Measurements from ENCODE around the gene ZNF692. TPM values are rescaled to one million over a fixed set of nuclear protein-coding genes. Genes with fewer than 3 reads are reported as not detected.

Gene ZNF692
- total RNA-seq, 1 donor from 2014 or later = 86.4 TPM

- Mint-ChIP-seq H3K9me3 (no peaks in the 10 kb centered on the region), H3K4me1 (ENCODE audit: low read depth) (peaks cover 26% of the 10 kb centered on the region), H3K27ac (peak overlapping the region; percentile 77), H3K27me3 (ENCODE audit: low read depth) (no peaks in the 10 kb centered on the region), H3K36me3 (ENCODE audit: low read depth) (peaks cover 3% of the 10 kb centered on the region), H3K4me3 (ENCODE audit: low read depth) (peak overlapping the region; percentile 84)
- intact Hi-C loops (cut with micrococcal nuclease) = loop anchor here (1.0 kb wide), 1 partner anchor 10 kb away; no protein-coding TSS in a partner anchor
- peak; percentile 75 for DNase-seq (ENCODE audit: low spot score)
Observed at GRCh38 chr1:248862998-248863881, 4.4 kb upstream of the ZNF692 start.

GRCh38 chr1:248862695-248862997, 3.8 kb upstream of the ZNF692 start:
- H3K9me3 Mint-ChIP-seq = no peaks in the 10 kb centered on the region
- H3K36me3 Mint-ChIP-seq (ENCODE audit: low read depth) = peaks cover 3% of the 10 kb centered on the region
- peak overlapping the region; percentile 84 for H3K4me3 Mint-ChIP-seq (ENCODE audit: low read depth)
- peaks cover 27% of the 10 kb centered on the region for H3K4me1 Mint-ChIP-seq (ENCODE audit: low read depth)
- no peak for DNase-seq (ENCODE audit: low spot score)
- peak overlapping the region; percentile 77 for H3K27ac Mint-ChIP-seq
- intact Hi-C loops (cut with micrococcal nuclease) = no loop called here
- H3K27me3 Mint-ChIP-seq (ENCODE audit: low read depth) = no peaks in the 10 kb centered on the region

GRCh38 chr1:248861616-248862015, 2.7 kb upstream of the ZNF692 start:
- Mint-ChIP-seq H3K4me3 (ENCODE audit: low read depth) (no peak overlapping the region), H3K9me3 (no peaks in the 10 kb centered on the region), H3K36me3 (ENCODE audit: low read depth) (peaks cover 7% of the 10 kb centered on the region), H3K27me3 (ENCODE audit: low read depth) (no peaks in the 10 kb centered on the region), H3K4me1 (ENCODE audit: low read depth) (peaks cover 30% of the 10 kb centered on the region), H3K27ac (no peak overlapping the region)
- intact Hi-C loops (cut with micrococcal nuclease) = no loop called here
- DNase-seq (ENCODE audit: low spot score) = no peak

GRCh38 chr1:248860007-248860406, 1.1 kb upstream of the ZNF692 start:
- no peak for DNase-seq (ENCODE audit: low spot score)
- intact Hi-C loops (cut with micrococcal nuclease) = no loop called here
- Mint-ChIP-seq H3K27me3 (ENCODE audit: low read depth) (no peaks in the 10 kb centered on the region), H3K9me3 (no peaks in the 10 kb centered on the region), H3K4me1 (ENCODE audit: low read depth) (peaks cover 37% of the 10 kb centered on the region), H3K4me3 (ENCODE audit: low read depth) (peak overlapping the region; percentile 93), H3K36me3 (ENCODE audit: low read depth) (peaks cover 23% of the 10 kb centered on the region), H3K27ac (peak overlapping the region; percentile 96)

GRCh38 chr1:248858096-248858890, 592 bp downstream of the ZNF692 start:
- Mint-ChIP-seq H3K4me3 (ENCODE audit: low read depth) (peak overlapping the region; percentile 93), H3K27me3 (ENCODE audit: low read depth) (no peaks in the 10 kb centered on the region), H3K9me3 (no peaks in the 10 kb centered on the region), H3K36me3 (ENCODE audit: low read depth) (peaks cover 35% of the 10 kb centered on the region), H3K27ac (peak overlapping the region; percentile 96), H3K4me1 (ENCODE audit: low read depth) (peaks cover 39% of the 10 kb centered on the region)
- intact Hi-C loops (cut with micrococcal nuclease) = loop anchor here (1.0 kb wide), 2 partner anchors 20 to 32 kb away; partner anchors contain the start of gene ZNF672
- DNase-seq (ENCODE audit: low spot score) = peak; percentile 30

- no peaks in the 10 kb centered on the region for H3K9me3 Mint-ChIP-seq
- peak overlapping the region; percentile 96 for H3K27ac Mint-ChIP-seq
- peak overlapping the region; percentile 93 for H3K4me3 Mint-ChIP-seq (ENCODE audit: low read depth)
- H3K27me3 Mint-ChIP-seq (ENCODE audit: low read depth) = no peaks in the 10 kb centered on the region
- intact Hi-C loops (cut with micrococcal nuclease) = loop anchor here (1.0 kb wide), 2 partner anchors 19 to 31 kb away; partner anchors contain the start of gene ZNF672
- no peak for DNase-seq (ENCODE audit: low spot score)
- H3K36me3 Mint-ChIP-seq (ENCODE audit: low read depth) = peaks cover 35% of the 10 kb centered on the region
- H3K4me1 Mint-ChIP-seq (ENCODE audit: low read depth) = peaks cover 37% of the 10 kb centered on the region
Observed at GRCh38 chr1:248857749-248858095, 1.2 kb downstream of the ZNF692 start.

GRCh38 chr1:248857201-248857600, 1.7 kb downstream of the ZNF692 start:
- peaks cover 33% of the 10 kb centered on the region for H3K4me1 Mint-ChIP-seq (ENCODE audit: low read depth)
- peak overlapping the region; percentile 93 for H3K4me3 Mint-ChIP-seq (ENCODE audit: low read depth)
- H3K27ac Mint-ChIP-seq = peak overlapping the region; percentile 96
- no peaks in the 10 kb centered on the region for H3K27me3 Mint-ChIP-seq (ENCODE audit: low read depth)
- no peaks in the 10 kb centered on the region for H3K9me3 Mint-ChIP-seq
- intact Hi-C loops (cut with micrococcal nuclease) = no loop called here
- no peak for DNase-seq (ENCODE audit: low spot score)
- peaks cover 35% of the 10 kb centered on the region for H3K36me3 Mint-ChIP-seq (ENCODE audit: low read depth)

GRCh38 chr1:248856176-248856575, 2.7 kb downstream of the ZNF692 start:
- peaks cover 32% of the 10 kb centered on the region for H3K36me3 Mint-ChIP-seq (ENCODE audit: low read depth)
- intact Hi-C loops (cut with micrococcal nuclease) = no loop called here

GRCh38 chr1:248855580-248855979, 3.3 kb downstream of the ZNF692 start:
- H3K27me3 Mint-ChIP-seq (ENCODE audit: low read depth) = no peaks in the 10 kb centered on the region

More at GRCh38 chr1:248856176-248856575, 2.7 kb downstream of the ZNF692 start:
- H3K9me3 Mint-ChIP-seq = no peaks in the 10 kb centered on the region
- H3K4me3 Mint-ChIP-seq (ENCODE audit: low read depth) = no peak overlapping the region
- no peak for DNase-seq (ENCODE audit: low spot score)
- H3K27ac Mint-ChIP-seq = no peak overlapping the region
- H3K4me1 Mint-ChIP-seq (ENCODE audit: low read depth) = peaks cover 30% of the 10 kb centered on the region
- H3K27me3 Mint-ChIP-seq (ENCODE audit: low read depth) = no peaks in the 10 kb centered on the region

GRCh38 chr1:248853663-248854375, 5.1 kb downstream of the ZNF692 start:
- no peaks in the 10 kb centered on the region for H3K27me3 Mint-ChIP-seq (ENCODE audit: low read depth)
- no peaks in the 10 kb centered on the region for H3K9me3 Mint-ChIP-seq
- H3K27ac Mint-ChIP-seq = peak overlapping the region; percentile 3
- DNase-seq (ENCODE audit: low spot score) = no peak
- intact Hi-C loops (cut with micrococcal nuclease) = no loop called here
- no peak overlapping the region for H3K4me3 Mint-ChIP-seq (ENCODE audit: low read depth)
- peaks cover 21% of the 10 kb centered on the region for H3K4me1 Mint-ChIP-seq (ENCODE audit: low read depth)
- H3K36me3 Mint-ChIP-seq (ENCODE audit: low read depth) = peaks cover 42% of the 10 kb centered on the region

More at GRCh38 chr1:248855580-248855979, 3.3 kb downstream of the ZNF692 start:
- intact Hi-C loops (cut with micrococcal nuclease) = no loop called here
- DNase-seq (ENCODE audit: low spot score) = no peak
- Mint-ChIP-seq H3K36me3 (ENCODE audit: low read depth) (peaks cover 32% of the 10 kb centered on the region), H3K4me3 (ENCODE audit: low read depth) (no peak overlapping the region), H3K9me3 (no peaks in the 10 kb centered on the region), H3K27ac (no peak overlapping the region), H3K4me1 (ENCODE audit: low read depth) (peaks cover 30% of the 10 kb centered on the region)

- Mint-ChIP-seq H3K4me1 (ENCODE audit: low read depth) (peaks cover 19% of the 10 kb centered on the region), H3K4me3 (ENCODE audit: low read depth) (no peak overlapping the region), H3K36me3 (ENCODE audit: low read depth) (peaks cover 45% of the 10 kb centered on the region), H3K27me3 (ENCODE audit: low read depth) (no peaks in the 10 kb centered on the region), H3K9me3 (no peaks in the 10 kb centered on the region), H3K27ac (no peak overlapping the region)
- no peak for DNase-seq (ENCODE audit: low spot score)
- intact Hi-C loops (cut with micrococcal nuclease) = no loop called here
Observed at GRCh38 chr1:248852481-248853405, 6.1 kb downstream of the ZNF692 start.

GRCh38 chr1:248851390-248851789, 7.5 kb downstream of the ZNF692 start:
- H3K27me3 Mint-ChIP-seq (ENCODE audit: low read depth) = no peaks in the 10 kb centered on the region
- DNase-seq (ENCODE audit: low spot score) = no peak
- intact Hi-C loops (cut with micrococcal nuclease) = no loop called here
- H3K9me3 Mint-ChIP-seq = no peaks in the 10 kb centered on the region
- no peak overlapping the region for H3K4me3 Mint-ChIP-seq (ENCODE audit: low read depth)
- H3K36me3 Mint-ChIP-seq (ENCODE audit: low read depth) = peaks cover 48% of the 10 kb centered on the region
- H3K27ac Mint-ChIP-seq = no peak overlapping the region
- H3K4me1 Mint-ChIP-seq (ENCODE audit: low read depth) = peaks cover 15% of the 10 kb centered on the region

Data from activated T-helper 2 cell treated with anti-CD3 and anti-CD28 coated beads, Interferon-gamma antibody, Interleukin-2, Interleukin-4, amounts not matched to agents 10 μg/mL and 5 μg/mL and 100 μg/mL, durations not matched to agents 14 hours and 24 hours and 36 hours (primary cell).